ENCODE results near the gene PPP2R3B.

PPP2R3B gene

DNA sequence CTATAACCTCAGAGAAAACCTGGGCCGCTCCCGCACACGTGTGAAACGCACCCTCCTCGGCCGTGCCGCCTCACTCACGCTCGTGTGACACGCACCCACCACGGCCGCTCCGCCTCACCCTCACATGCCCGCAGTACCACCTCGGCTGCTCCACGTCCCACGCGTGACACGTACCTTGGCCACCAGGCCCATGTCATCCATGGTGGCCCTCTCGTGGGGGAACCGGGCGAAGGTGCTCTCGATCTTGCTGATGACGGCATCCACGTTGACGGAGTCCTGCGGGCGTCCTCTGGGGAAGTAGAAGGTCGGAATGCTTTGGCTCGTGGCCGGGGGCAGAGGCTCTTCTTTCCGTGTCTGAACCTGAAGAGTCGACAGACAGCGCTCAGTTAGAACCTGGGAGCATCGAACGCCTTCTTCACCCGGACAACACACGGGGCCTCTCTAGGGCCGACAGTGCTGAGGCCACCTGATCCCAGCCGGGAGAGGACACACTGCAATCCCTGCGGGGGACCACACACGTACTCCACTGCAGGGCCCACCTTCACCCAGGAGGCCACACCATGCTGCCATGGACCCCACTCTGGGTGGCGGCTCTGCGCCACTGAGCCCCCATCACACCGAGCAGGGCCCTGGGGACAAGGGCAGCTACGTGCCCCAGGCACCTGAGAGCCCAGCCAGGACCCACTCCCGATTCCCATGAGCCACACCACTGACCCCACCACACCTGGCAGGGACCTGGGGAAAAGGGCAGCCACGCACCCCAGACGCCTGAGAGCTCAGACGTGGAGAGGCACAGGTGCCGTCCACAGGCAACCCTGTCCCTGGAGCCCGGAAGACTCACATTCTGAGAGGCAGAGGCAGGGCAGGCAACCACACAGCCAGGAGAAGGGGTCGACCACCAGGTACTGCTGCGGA, 25.2 kb downstream of the PPP2R3B start:
- Histone ChIP-seq H3K79me2 (ENCODE audit: insufficient read depth, low read length) (peaks cover 62% of the 10 kb centered on the region), H2AFZ (ENCODE audit: low read depth, low read length) (no peak overlapping the region), H3K27me3 (ENCODE audit: insufficient read depth, low read length, poor library complexity) (no peaks in the 10 kb centered on the region), H3K9me3 (ENCODE audit: insufficient read depth, low read length, severe bottlenecking) (peaks cover 26% of the 10 kb centered on the region), H3K9ac (ENCODE audit: low read depth, low read length) (no peak overlapping the region), H3K36me3 (ENCODE audit: insufficient read depth, low read length) (peaks cover 63% of the 10 kb centered on the region), H4K20me1 (ENCODE audit: insufficient read depth, low read length) (no peaks in the 10 kb centered on the region), H3K4me3 (ENCODE audit: low read depth in 1 of 2, low read length in 2 of 2) (no peak overlapping the region), H3K4me1 (ENCODE audit: insufficient read depth, low read length) (peaks cover 21% of the 10 kb centered on the region), H3K4me2 (ENCODE audit: insufficient read depth, low read length) (no peak overlapping the region), H3K27ac (ENCODE audit: low read length) (no peak overlapping the region)
- ATAC-seq (ENCODE audit: insufficient read depth, low read depth) (no peak), DNase-seq (no peak)
- TF ChIP-seq, protein P1, sequence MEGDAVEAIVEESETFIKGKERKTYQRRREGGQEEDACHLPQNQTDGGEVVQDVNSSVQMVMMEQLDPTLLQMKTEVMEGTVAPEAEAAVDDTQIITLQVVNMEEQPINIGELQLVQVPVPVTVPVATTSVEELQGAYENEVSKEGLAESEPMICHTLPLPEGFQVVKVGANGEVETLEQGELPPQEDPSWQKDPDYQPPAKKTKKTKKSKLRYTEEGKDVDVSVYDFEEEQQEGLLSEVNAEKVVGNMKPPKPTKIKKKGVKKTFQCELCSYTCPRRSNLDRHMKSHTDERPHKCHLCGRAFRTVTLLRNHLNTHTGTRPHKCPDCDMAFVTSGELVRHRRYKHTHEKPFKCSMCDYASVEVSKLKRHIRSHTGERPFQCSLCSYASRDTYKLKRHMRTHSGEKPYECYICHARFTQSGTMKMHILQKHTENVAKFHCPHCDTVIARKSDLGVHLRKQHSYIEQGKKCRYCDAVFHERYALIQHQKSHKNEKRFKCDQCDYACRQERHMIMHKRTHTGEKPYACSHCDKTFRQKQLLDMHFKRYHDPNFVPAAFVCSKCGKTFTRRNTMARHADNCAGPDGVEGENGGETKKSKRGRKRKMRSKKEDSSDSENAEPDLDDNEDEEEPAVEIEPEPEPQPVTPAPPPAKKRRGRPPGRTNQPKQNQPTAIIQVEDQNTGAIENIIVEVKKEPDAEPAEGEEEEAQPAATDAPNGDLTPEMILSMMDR (IDR thresholded peaks at IDR 0.05; ENCODE audit: borderline replicate concordance, extremely low read depth, low read length, poor library complexity, severe bottlenecking), result no peak
- no peak for TF ChIP-seq EZH2 (IDR thresholded peaks at IDR 0.05; ENCODE audit: borderline replicate concordance, low read depth, low read length, severe bottlenecking)

- H3K9me3 ChIP-seq (ENCODE audit: insufficient read depth, low read length, severe bottlenecking), result peaks cover 26% of the 10 kb centered on the region
Observed at GRCh38 chrX:360496-361150, 26.1 kb downstream of the PPP2R3B start.

GRCh38 chrX:358651-359143, 28.0 kb downstream of the PPP2R3B start:
- no peak overlapping the region for H2AFZ ChIP-seq (ENCODE audit: low read depth, low read length)
- H3K27ac ChIP-seq (ENCODE audit: low read length), result peak overlapping the region; percentile 93
- H3K4me3 ChIP-seq (ENCODE audit: low read depth in 1 of 2, low read length in 2 of 2), result peak overlapping the region in 1 of 2 experiments; percentile 49; a peak in 1 of 4 replicates
- no peaks in the 10 kb centered on the region for H4K20me1 ChIP-seq (ENCODE audit: insufficient read depth, low read length)
- no peak for DNase-seq
- H3K9me3 ChIP-seq (ENCODE audit: insufficient read depth, low read length, severe bottlenecking), result peaks cover 26% of the 10 kb centered on the region
- H3K9ac ChIP-seq (ENCODE audit: low read depth, low read length), result peak overlapping the region; percentile 62
- ATAC-seq (ENCODE audit: insufficient read depth, low read depth), result no peak
- TF ChIP-seq, protein P1 (IDR thresholded peaks at IDR 0.05; ENCODE audit: borderline replicate concordance, extremely low read depth, low read length, poor library complexity, severe bottlenecking), result no peak
- no peak for TF ChIP-seq EZH2 (IDR thresholded peaks at IDR 0.05; ENCODE audit: borderline replicate concordance, low read depth, low read length, severe bottlenecking)
- peak overlapping the region; percentile 63 for H3K4me2 ChIP-seq (ENCODE audit: insufficient read depth, low read length)
- peaks cover 83% of the 10 kb centered on the region for H3K79me2 ChIP-seq (ENCODE audit: insufficient read depth, low read length)
- peaks cover 32% of the 10 kb centered on the region for H3K4me1 ChIP-seq (ENCODE audit: insufficient read depth, low read length)
- H3K36me3 ChIP-seq (ENCODE audit: insufficient read depth, low read length), result peaks cover 78% of the 10 kb centered on the region
- no peaks in the 10 kb centered on the region for H3K27me3 ChIP-seq (ENCODE audit: insufficient read depth, low read length, poor library complexity)

More at GRCh38 chrX:360496-361150, 26.1 kb downstream of the PPP2R3B start:
- no peaks in the 10 kb centered on the region for H4K20me1 ChIP-seq (ENCODE audit: insufficient read depth, low read length)
- no peak overlapping the region for H3K4me2 ChIP-seq (ENCODE audit: insufficient read depth, low read length)
- no peak overlapping the region for H2AFZ ChIP-seq (ENCODE audit: low read depth, low read length)
- H3K4me3 ChIP-seq (ENCODE audit: low read depth in 1 of 2, low read length in 2 of 2), result no peak overlapping the region
- H3K79me2 ChIP-seq (ENCODE audit: insufficient read depth, low read length), result peaks cover 70% of the 10 kb centered on the region
- H3K27me3 ChIP-seq (ENCODE audit: insufficient read depth, low read length, poor library complexity), result no peaks in the 10 kb centered on the region
- H3K9ac ChIP-seq (ENCODE audit: low read depth, low read length), result no peak overlapping the region
- ATAC-seq (ENCODE audit: insufficient read depth, low read depth), result no peak
- no peak for DNase-seq
- TF ChIP-seq, protein P1 (IDR thresholded peaks at IDR 0.05; ENCODE audit: borderline replicate concordance, extremely low read depth, low read length, poor library complexity, severe bottlenecking), result no peak
- TF ChIP-seq EZH2 (IDR thresholded peaks at IDR 0.05; ENCODE audit: borderline replicate concordance, low read depth, low read length, severe bottlenecking), result no peak
- H3K36me3 ChIP-seq (ENCODE audit: insufficient read depth, low read length), result peaks cover 70% of the 10 kb centered on the region
- H3K27ac ChIP-seq (ENCODE audit: low read length), result no peak overlapping the region
- H3K4me1 ChIP-seq (ENCODE audit: insufficient read depth, low read length), result peaks cover 30% of the 10 kb centered on the region

Measured in DND-41 (cell line).